H9 (cell line): ENCODE measurements around the gene CLOCK. TPM values are rescaled to one million over a fixed set of nuclear protein-coding genes. Genes with fewer than 3 reads are reported as not detected.

Experiments used
- DNase-seq: peaks from one replicate; pipeline ENCODE4 v3.0.0-alpha.2; 2017
- H2AFZ ChIP-seq: one replicate; pipeline ENCODE4 v1.6.1; 2013; ENCODE audit warnings: mild to moderate bottlenecking, low read length, control low read depth, moderate library complexity
- H2AK5ac ChIP-seq: 2 replicates; pipeline ENCODE4 v1.6.1; 2013; ENCODE audit warnings: low read length, control low read depth, mixed read lengths; ENCODE audit not compliant: insufficient read length
- H2BK120ac ChIP-seq: one replicate; pipeline ENCODE4 v1.6.1; 2013; ENCODE audit warnings: low read depth, mild to moderate bottlenecking, low read length, control low read depth, inconsistent platforms; ENCODE audit not compliant: poor library complexity, severe bottlenecking
- H2BK12ac ChIP-seq: 2 replicates; pipeline ENCODE4 v1.6.1; 2013; ENCODE audit warnings: low read length, control low read depth, mixed read lengths, low read depth; ENCODE audit not compliant: insufficient read length
- H2BK15ac ChIP-seq: 2 replicates; pipeline ENCODE4 v1.6.1; 2013; ENCODE audit warnings: low read depth, low read length, control low read depth
- H2BK20ac ChIP-seq: one replicate; pipeline ENCODE4 v1.6.1; 2013; ENCODE audit warnings: low read depth, mild to moderate bottlenecking, low read length, control low read depth, inconsistent platforms; ENCODE audit not compliant: poor library complexity, severe bottlenecking
- H2BK5ac ChIP-seq: 2 replicates; pipeline ENCODE4 v1.6.1; 2013; ENCODE audit warnings: low read length, control low read depth, mixed read lengths; ENCODE audit not compliant: insufficient read length
- H3K14ac ChIP-seq: 2 replicates; pipeline ENCODE4 v1.6.1; 2013; ENCODE audit warnings: low read length, control low read depth; ENCODE audit not compliant: insufficient read depth
- H3K18ac ChIP-seq: 2 replicates; pipeline ENCODE4 v1.6.1; 2013; ENCODE audit warnings: low read depth, mild to moderate bottlenecking, mixed read lengths, low read length, control low read depth; ENCODE audit not compliant: insufficient read length
- H3K23ac ChIP-seq: 2 replicates; pipeline ENCODE4 v1.6.1; 2013; ENCODE audit warnings: low read length, control low read depth, mixed read lengths, low read depth; ENCODE audit not compliant: insufficient read length
- H3K23me2 ChIP-seq: 2 replicates; pipeline ENCODE4 v1.6.1; 2013; ENCODE audit warnings: low read depth, mild to moderate bottlenecking, mixed read lengths, low read length, control low read depth; ENCODE audit not compliant: insufficient read length, poor library complexity, severe bottlenecking
- H3K27ac ChIP-seq: 2 replicates; pipeline ENCODE4 v1.5.1; 2013; ENCODE audit warnings: low read length, control low read depth, mixed read lengths, low read depth; ENCODE audit not compliant: insufficient read length
- H3K27me3 ChIP-seq: 2 replicates; pipeline ENCODE4 v1.6.1; 2013; ENCODE audit warnings: low read length, control low read depth, inconsistent platforms; ENCODE audit not compliant: insufficient read depth
- H3K4ac ChIP-seq: 2 replicates; pipeline ENCODE4 v1.6.1; 2013; ENCODE audit warnings: low read depth, mild to moderate bottlenecking, control low read depth, inconsistent platforms, low read length, moderate library complexity
- H3K4me1 ChIP-seq: 2 replicates; pipeline ENCODE4 v1.6.1; 2013; ENCODE audit warnings: low read length, control low read depth, inconsistent platforms; ENCODE audit not compliant: insufficient read depth
- H3K4me2 ChIP-seq: 2 replicates; pipeline ENCODE4 v1.6.1; 2013; ENCODE audit warnings: low read length, control low read depth, mixed read lengths; ENCODE audit not compliant: insufficient read length, insufficient read depth
- H3K56ac ChIP-seq: 2 replicates; pipeline ENCODE4 v1.6.1; 2013; ENCODE audit warnings: low read depth, mild to moderate bottlenecking, mixed read lengths, low read length, control low read depth; ENCODE audit not compliant: insufficient read length
- H3K79me1 ChIP-seq: 2 replicates; pipeline ENCODE4 v1.6.1; 2013; ENCODE audit warnings: low read depth, mild to moderate bottlenecking, moderate library complexity, low read length, control low read depth, inconsistent platforms; ENCODE audit not compliant: insufficient read depth, poor library complexity, severe bottlenecking
- H3K79me2 ChIP-seq: 2 replicates; pipeline ENCODE4 v1.6.1; 2013; ENCODE audit warnings: low read length, control low read depth, inconsistent platforms; ENCODE audit not compliant: insufficient read depth
- H3K9ac ChIP-seq: 2 replicates; pipeline ENCODE4 v1.6.1; 2013; ENCODE audit warnings: low read length, control low read depth, mixed read lengths; ENCODE audit not compliant: insufficient read length; ENCODE audit errors: extremely low read depth
- H3K9me3 ChIP-seq: one replicate; pipeline ENCODE4 v1.6.1; 2013; ENCODE audit warnings: low read depth, low read length, inconsistent platforms; ENCODE audit not compliant: control insufficient read depth
- H3T11ph ChIP-seq: one replicate; pipeline ENCODE4 v1.6.1; 2013; ENCODE audit warnings: mild to moderate bottlenecking, low read length, control low read depth, inconsistent platforms
- H4K20me1 ChIP-seq: one replicate; pipeline ENCODE4 v1.6.1; 2013; ENCODE audit not compliant: control insufficient read depth, insufficient read length, insufficient read depth
- H4K5ac ChIP-seq: 2 replicates; pipeline ENCODE4 v1.6.1; 2013; ENCODE audit warnings: low read depth, mild to moderate bottlenecking, mixed read lengths, low read length, control low read depth; ENCODE audit not compliant: insufficient read length
- H4K8ac ChIP-seq: replicated peaks from 2 replicates; pipeline ENCODE4 v1.6.1; 2013; ENCODE audit warnings: low read length, control low read depth, mixed read lengths, low read depth; ENCODE audit not compliant: insufficient read length
- H4K91ac ChIP-seq: 2 replicates; pipeline ENCODE4 v1.6.1; 2013; ENCODE audit warnings: low read depth, mild to moderate bottlenecking, moderate library complexity, mixed read lengths, low read length, control low read depth; ENCODE audit not compliant: insufficient read length
- H3K27ac Mint-ChIP-seq, 3 experiments: 2 replicates in 2 of 3; 3 replicates in 1 of 3; pipeline ENCODE4 v1.8.0; 2020 to 2021; ENCODE audit warnings: mixed read lengths in 3 of 3, mild to moderate bottlenecking in 1 of 3, moderate library complexity in 1 of 3
- H3K27me3 Mint-ChIP-seq: 2 replicates; pipeline ENCODE4 v1.8.0; 2021; ENCODE audit warnings: low read depth, mild to moderate bottlenecking, moderate library complexity, mixed read lengths
- H3K36me3 Mint-ChIP-seq, 3 experiments: 2 replicates in 2 of 3; 3 replicates in 1 of 3; pipeline ENCODE4 v1.8.0; 2020 to 2021; ENCODE audit warnings: low read depth in 3 of 3, mixed read lengths in 3 of 3; ENCODE audit not compliant: insufficient read depth in 1 of 3
- H3K4me1 Mint-ChIP-seq, 2 experiments: 2 replicates each; pipeline ENCODE4 v1.8.0; 2020; ENCODE audit warnings: mixed read lengths in 2 of 2
- H3K4me3 Mint-ChIP-seq, 2 experiments: 2 replicates in 1 of 2; 3 replicates in 1 of 2; pipeline ENCODE4 v1.8.0; 2020 to 2021; ENCODE audit warnings: mild to moderate bottlenecking in 2 of 2, mixed read lengths in 2 of 2, moderate library complexity in 1 of 2
- H3K9me3 Mint-ChIP-seq, 2 experiments: 2 replicates in 1 of 2; 3 replicates in 1 of 2; pipeline ENCODE4 v1.8.0; 2020; ENCODE audit warnings: mild to moderate bottlenecking in 2 of 2, mixed read lengths in 2 of 2, moderate library complexity in 1 of 2
- WGBS: extraction: QIAGEN DNeasy Blood & Tissue Kit; methylation state at CpG from one replicate; pipeline ENCODE4 v1.1.7; 2013; ENCODE audit warnings: missing lambda C conversion rate, low lambda C conversion rate, mixed read lengths; ENCODE audit not compliant: insufficient read length; ENCODE audit errors: extremely low coverage; 5-methylcytosine and 5-hydroxymethylcytosine counted together
- total RNA-seq: library from RNA; stranded (reverse); gene quantifications from 2 replicates; pipeline ENCODE4 v1.2.1, GENCODE V29; 2021
- TF ChIP-seq, protein P1 (sequence below): fragments of 200-600 bp; sonication (generic); conservative IDR thresholded peaks from 3 replicates; pipeline ENCODE4 v1.8.0; 2021; ENCODE audit warnings: antibody characterized with exemption, mild to moderate bottlenecking

The CLOCK gene
- total RNA-seq, 1 experiment from 2014 or later, result 16.2 TPM

DNA sequence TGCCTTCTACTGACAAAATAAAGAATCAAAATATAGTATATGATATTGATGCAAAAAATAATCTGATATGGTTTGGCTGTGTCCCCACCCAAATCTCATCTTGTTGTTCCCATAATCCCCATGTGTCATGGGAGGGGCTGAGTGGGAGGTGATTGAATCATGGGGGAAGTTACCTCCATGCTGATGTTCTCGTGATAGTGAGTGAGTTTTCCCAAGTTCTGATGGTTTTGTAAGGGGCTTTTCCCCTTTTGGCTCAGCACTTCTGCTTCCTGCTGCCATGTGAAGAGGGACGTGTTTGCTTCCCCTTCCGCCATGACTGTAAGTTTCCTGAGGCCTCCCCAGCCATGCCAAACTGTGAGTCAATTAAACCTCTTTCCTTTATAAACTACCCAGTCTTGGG, 80.7 kb downstream of the CLOCK start:
- WGBS, result no CpG with 5 or more reads among the region's 3 CpGs
- H3T11ph ChIP-seq, result no peak overlapping the region
- no peak overlapping the region for H3K4ac ChIP-seq
- Mint-ChIP-seq H3K36me3 (peaks cover 9 to 11% (median 9%) of the 10 kb centered on the region in 3 experiments), H3K27ac (no peak overlapping the region), H3K4me1 (peaks cover 4% of the 10 kb centered on the region in 2 experiments), H3K9me3 (no peaks in the 10 kb centered on the region), H3K4me3 (no peak overlapping the region), H3K27me3 (no peaks in the 10 kb centered on the region)
- no peak overlapping the region for H2AK5ac ChIP-seq
- no peaks in the 10 kb centered on the region for H4K20me1 ChIP-seq
- H3K4me2 ChIP-seq, result no peak overlapping the region
- no peak overlapping the region for H2BK120ac ChIP-seq
- H3K27ac ChIP-seq, result no peak overlapping the region
- DNase-seq, result no peak
- H3K14ac ChIP-seq, result no peak overlapping the region
- no peak overlapping the region for H2BK12ac ChIP-seq
- TF ChIP-seq, protein P1, sequence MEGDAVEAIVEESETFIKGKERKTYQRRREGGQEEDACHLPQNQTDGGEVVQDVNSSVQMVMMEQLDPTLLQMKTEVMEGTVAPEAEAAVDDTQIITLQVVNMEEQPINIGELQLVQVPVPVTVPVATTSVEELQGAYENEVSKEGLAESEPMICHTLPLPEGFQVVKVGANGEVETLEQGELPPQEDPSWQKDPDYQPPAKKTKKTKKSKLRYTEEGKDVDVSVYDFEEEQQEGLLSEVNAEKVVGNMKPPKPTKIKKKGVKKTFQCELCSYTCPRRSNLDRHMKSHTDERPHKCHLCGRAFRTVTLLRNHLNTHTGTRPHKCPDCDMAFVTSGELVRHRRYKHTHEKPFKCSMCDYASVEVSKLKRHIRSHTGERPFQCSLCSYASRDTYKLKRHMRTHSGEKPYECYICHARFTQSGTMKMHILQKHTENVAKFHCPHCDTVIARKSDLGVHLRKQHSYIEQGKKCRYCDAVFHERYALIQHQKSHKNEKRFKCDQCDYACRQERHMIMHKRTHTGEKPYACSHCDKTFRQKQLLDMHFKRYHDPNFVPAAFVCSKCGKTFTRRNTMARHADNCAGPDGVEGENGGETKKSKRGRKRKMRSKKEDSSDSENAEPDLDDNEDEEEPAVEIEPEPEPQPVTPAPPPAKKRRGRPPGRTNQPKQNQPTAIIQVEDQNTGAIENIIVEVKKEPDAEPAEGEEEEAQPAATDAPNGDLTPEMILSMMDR, result no peak
- H3K23me2 ChIP-seq, result no peaks in the 10 kb centered on the region
- H2AFZ ChIP-seq, result no peak overlapping the region
- H2BK5ac ChIP-seq, result no peak overlapping the region
- H3K27me3 ChIP-seq, result no peaks in the 10 kb centered on the region
- no peak overlapping the region for H4K5ac ChIP-seq
- H4K8ac ChIP-seq, result no peak overlapping the region
- no peak overlapping the region for H3K9ac ChIP-seq
- H3K18ac ChIP-seq, result no peak overlapping the region
- H2BK20ac ChIP-seq, result no peak overlapping the region
- no peaks in the 10 kb centered on the region for H3K4me1 ChIP-seq
- H3K79me1 ChIP-seq, result no peaks in the 10 kb centered on the region
- H3K56ac ChIP-seq, result no peak overlapping the region
- H2BK15ac ChIP-seq, result no peak overlapping the region
- no peaks in the 10 kb centered on the region for H3K79me2 ChIP-seq
- H3K23ac ChIP-seq, result no peak overlapping the region
- no peak overlapping the region for H4K91ac ChIP-seq
- no peaks in the 10 kb centered on the region for H3K9me3 ChIP-seq
